Measurements from ENCODE around the gene PALLD.

DNA sequence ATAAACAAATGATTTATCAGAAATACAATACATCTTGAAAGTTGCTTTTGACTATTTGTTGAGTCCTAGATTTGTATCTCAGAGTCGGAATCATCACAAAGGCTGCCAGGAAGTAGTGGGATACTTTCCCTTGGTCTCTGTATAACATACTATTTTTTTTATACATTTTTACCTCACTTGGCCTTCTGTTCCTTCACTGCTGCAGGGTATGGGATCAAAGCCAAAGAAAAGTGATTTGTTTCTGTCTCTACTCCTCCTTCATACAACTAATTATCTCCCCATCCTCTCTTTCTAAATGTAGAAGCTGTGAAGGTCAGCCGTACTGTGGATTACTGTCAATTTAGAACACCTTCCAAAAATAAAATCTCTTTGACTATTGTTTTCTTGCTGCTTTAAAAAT is 24.9 kb downstream of the PALLD start:
- TF ChIP-seq POLR2AphosphoS5 (IDR thresholded peaks at IDR 0.05) = no peak
- TF ChIP-seq CTCF (IDR thresholded peaks at IDR 0.05) = no peak
- no peak for TF ChIP-seq POLR2A (IDR thresholded peaks at IDR 0.05)
- no peak for TF ChIP-seq EP300 (IDR thresholded peaks at IDR 0.05)

Data from suprapubic skin (tissue), 4 donors.